HepG2 (cell line): ENCODE results near the gene MAST1. TPM values are rescaled to one million over a fixed set of nuclear protein-coding genes. Genes with fewer than 3 reads are reported as not detected.
A peak's percentile ranks its signal among the peaks of the same experiment; 100 is the strongest.

ENCODE experiments used
- ATAC-seq: fragments of 200-7000 bp; cut with Tn5 transposase; 3 replicates; pipeline ENCODE4 v1.9.1; 2020; ENCODE audit warnings: mild to moderate bottlenecking, moderate library complexity
- BruUV-seq: library from RNA; stranded (reverse); fragments of 400-500 nt; replicated peaks from 2 replicates; lab custom pipeline; 2021; lab: Mats Ljungman, UMichigan
- CTCF ChIA-PET: fragments of 300-600 bp; formaldehyde crosslinking; extraction: SDS; loops from one replicate; lab custom pipeline; 2021; ENCODE audit warnings: low total read pairs, inconsistent platforms, low intra/inter-chr PET ratio; lab: Yijun Ruan, JAX
- POLR2A ChIA-PET: fragments of 350-600 bp; sonication (Branson Sonifier 250); formaldehyde crosslinking; loops from one replicate; lab custom pipeline; 2020; ENCODE audit warnings: antibody characterized with exemption, inconsistent platforms; lab: Yijun Ruan, JAX
- DNase-seq: peaks from one replicate; pipeline ENCODE4 v3.0.0-alpha.2; 2015; ENCODE audit warnings: low spot score
- FAIRE-seq: peaks from 3 replicates; lab custom pipeline; 2011; peaks lifted over from hg19 to GRCh38; lab: Jason Lieb, UNC
- H2AFZ ChIP-seq: one replicate; pipeline ENCODE4 v1.6.1; 2011; ENCODE audit warnings: low read length, inconsistent platforms
- H3K27ac ChIP-seq: fragments of 300-600 bp; 3 replicates; pipeline ENCODE4 v1.8.0; 2011; ENCODE audit warnings: mixed run types, mild to moderate bottlenecking, mixed read lengths, low read length, inconsistent platforms; ENCODE audit not compliant: insufficient read depth; ENCODE audit errors: extremely low read length
- H3K27me3 ChIP-seq, 2 experiments: fragments of 200-600 bp in 1 of 2; 2 replicates in 1 of 2; 3 replicates in 1 of 2; pipeline versions ENCODE4 v1.6.0 to v1.8.0; 2011; ENCODE audit warnings: low read length in 2 of 2, mild to moderate bottlenecking in 2 of 2, moderate library complexity in 2 of 2, inconsistent platforms in 1 of 2; ENCODE audit not compliant: insufficient read depth in 2 of 2, control insufficient read depth in 1 of 2
- H3K36me3 ChIP-seq, 2 experiments: fragments of 200-600 bp in 1 of 2; replicated peaks in 1 of 2; 2 replicates in 1 of 2; 3 replicates in 1 of 2; pipeline versions ENCODE4 v1.5.1 to v1.8.0; 2011; ENCODE audit warnings: low read length in 2 of 2, inconsistent platforms in 1 of 2; ENCODE audit not compliant: insufficient read depth in 2 of 2, control insufficient read depth in 1 of 2
- H3K4me1 ChIP-seq: 2 replicates; pipeline ENCODE4 v1.5.1; 2012; ENCODE audit warnings: low read length, inconsistent platforms; ENCODE audit not compliant: insufficient read depth
- H3K4me2 ChIP-seq: 2 replicates; pipeline ENCODE4 v1.6.0; 2011; ENCODE audit warnings: low read depth, low read length, inconsistent platforms
- H3K4me3 ChIP-seq, 3 experiments: fragments of 200-600 bp in 1 of 3; sonication (generic), shearing (Covaris generic) in 1 of 3; replicated peaks in 1 of 3; 2 replicates each; pipeline ENCODE4 v1.5.1; 2011 to 2016; ENCODE audit warnings: low read length in 3 of 3, inconsistent platforms in 2 of 3, low read depth in 2 of 3, mild to moderate bottlenecking in 2 of 3, control low read depth in 1 of 3, mixed read lengths in 1 of 3; ENCODE audit not compliant: insufficient read depth in 1 of 3
- H3K79me2 ChIP-seq: one replicate; pipeline ENCODE4 v1.6.1; 2011; ENCODE audit warnings: low read length, inconsistent platforms; ENCODE audit not compliant: insufficient read depth
- H3K9ac ChIP-seq: 2 replicates; pipeline ENCODE4 v1.6.0; 2011; ENCODE audit warnings: mild to moderate bottlenecking, low read depth, low read length, inconsistent platforms; ENCODE audit not compliant: insufficient read depth
- H3K9me3 ChIP-seq: 2 replicates; pipeline ENCODE4 v1.5.1; 2012; ENCODE audit warnings: mild to moderate bottlenecking, low read length
- H4K20me1 ChIP-seq: 2 replicates; pipeline ENCODE4 v1.6.0; 2011; ENCODE audit warnings: inconsistent platforms, mild to moderate bottlenecking, low read length, moderate library complexity; ENCODE audit not compliant: insufficient read depth
- ERF ChIP-seq: IDR thresholded peaks from 2 replicates; pipeline ENCODE4 v1.6.1; 2018; ENCODE audit warnings: missing biosample characterization, missing genetic modification reagents
- HMG20B ChIP-seq: conservative IDR thresholded peaks from 2 replicates; pipeline ENCODE4 v1.6.1; 2016; ENCODE audit warnings: missing genetic modification reagents, missing compliant biosample characterization
- KDM2A ChIP-seq: sonication (generic); formaldehyde crosslinking; IDR thresholded peaks from 2 replicates; pipeline ENCODE4 v1.4.0; 2020; ENCODE audit warnings: low read depth, missing genetic modification reagents, borderline replicate concordance
- KDM3A ChIP-seq: IDR thresholded peaks from 2 replicates; pipeline ENCODE4 v1.6.1; 2018; ENCODE audit warnings: low read depth, missing compliant biosample characterization
- KLF6 ChIP-seq: IDR thresholded peaks from 2 replicates; pipeline ENCODE4 v1.8.0; 2016; ENCODE audit warnings: missing biosample characterization, missing genetic modification reagents
- SIX1 ChIP-seq: sonication (generic); formaldehyde crosslinking; IDR thresholded peaks from 2 replicates; pipeline ENCODE4 v1.4.0; 2020; ENCODE audit warnings: missing genetic modification reagents, borderline replicate concordance
- SP4 ChIP-seq: sonication (generic); formaldehyde crosslinking; IDR thresholded peaks from 2 replicates; pipeline ENCODE4 v1.8.1; 2023; ENCODE audit warnings: mild to moderate bottlenecking, missing genetic modification reagents
- ZBTB7B ChIP-seq: sonication (generic); formaldehyde crosslinking; IDR thresholded peaks from 2 replicates; pipeline ENCODE4 v1.4.0; 2020; ENCODE audit warnings: missing genetic modification reagents
- ZNF12 ChIP-seq: sonication (generic); formaldehyde crosslinking; IDR thresholded peaks from 2 replicates; pipeline ENCODE4 v1.5.0; 2020; ENCODE audit warnings: missing genetic modification reagents
- ZNF773 ChIP-seq: sonication (generic); formaldehyde crosslinking; IDR thresholded peaks from 2 replicates; pipeline ENCODE4 v1.4.0; 2020; ENCODE audit warnings: missing genetic modification reagents, borderline replicate concordance
- WGBS: methylation state at CpG from one replicate; pipeline ENCODE4 v1.1.6; 2017; ENCODE audit warnings: low lambda C conversion rate; 5-methylcytosine and 5-hydroxymethylcytosine counted together
- in situ Hi-C: cut with HindIII; loops from 2 replicates; pipeline ENCODE4 v1.10.0; 2017; ENCODE audit warnings: low pct_unique_long_range_greater_than_20kb; ENCODE audit not compliant: extremely low pct_ligation_motif_present
- intact Hi-C: fragments of 100-400 bp; cut with micrococcal nuclease; formaldehyde crosslinking; loops from one replicate; pipeline ENCODE4 v1.10.0; 2022; ENCODE audit not compliant: unreplicated experiment
- polyA plus RNA-seq, 8 experiments: library from polyadenylated mRNA; depleted of rRNA in 3 of 8; stranded (reverse) in 7 of 8; unstranded in 1 of 8; fragments of >200 nt; fragmentation: Illumina TruSeq in 4 of 8; extraction: Trizol in 4 of 8; gene quantifications; 2 replicates each; pipeline versions ENCODE4 v1.2.1 to v1.2.3, GENCODE V29; 2011 to 2016; ENCODE audit warnings: low read depth in 4 of 8, missing spikeins in 1 of 8, mixed read lengths in 1 of 8; ENCODE audit not compliant: insufficient read depth in 1 of 8
- total RNA-seq, 5 experiments: library from RNA; depleted of rRNA; stranded (reverse); fragments of >200 nt; fragmentation: Illumina TruSeq; extraction: Trizol; gene quantifications; 2 replicates each; pipeline ENCODE4 v1.2.3, GENCODE V29; 2016; ENCODE audit warnings: low read depth in 1 of 5
- TF ChIP-seq, protein P1 (sequence below): sonication (generic); IDR thresholded peaks from 2 replicates; pipeline ENCODE4 v1.6.1; 2016; ENCODE audit warnings: low read depth, borderline replicate concordance
- TF ChIP-seq, protein P2 (sequence below): IDR thresholded peaks from 2 replicates; pipeline ENCODE4 v1.6.1; 2016; ENCODE audit warnings: missing genetic modification reagents, missing compliant biosample characterization
- TF ChIP-seq, protein P3 (sequence below): IDR thresholded peaks from 2 replicates; pipeline ENCODE4 v1.6.1; 2016; ENCODE audit warnings: missing biosample characterization, missing genetic modification reagents, low read depth
- TF ChIP-seq, protein P4 (sequence below): sonication (generic); formaldehyde crosslinking; IDR thresholded peaks from 2 replicates; pipeline ENCODE4 v1.8.0; 2023; ENCODE audit warnings: mild to moderate bottlenecking, missing genetic modification reagents
- TF ChIP-seq, protein P5 (sequence below): IDR thresholded peaks from 2 replicates; pipeline ENCODE4 v1.6.1; 2016; ENCODE audit warnings: mild to moderate bottlenecking
- TF ChIP-seq, protein P6 (sequence below): IDR thresholded peaks from 2 replicates; pipeline ENCODE4 v1.6.1; 2016

The MAST1 gene
- total and polyA plus RNA-seq, 2 of the 13 experiments (the other 11 are each of a cell fraction or from before 2014, with no cell fraction given) = 0.73 to 4.7 TPM

DNA sequence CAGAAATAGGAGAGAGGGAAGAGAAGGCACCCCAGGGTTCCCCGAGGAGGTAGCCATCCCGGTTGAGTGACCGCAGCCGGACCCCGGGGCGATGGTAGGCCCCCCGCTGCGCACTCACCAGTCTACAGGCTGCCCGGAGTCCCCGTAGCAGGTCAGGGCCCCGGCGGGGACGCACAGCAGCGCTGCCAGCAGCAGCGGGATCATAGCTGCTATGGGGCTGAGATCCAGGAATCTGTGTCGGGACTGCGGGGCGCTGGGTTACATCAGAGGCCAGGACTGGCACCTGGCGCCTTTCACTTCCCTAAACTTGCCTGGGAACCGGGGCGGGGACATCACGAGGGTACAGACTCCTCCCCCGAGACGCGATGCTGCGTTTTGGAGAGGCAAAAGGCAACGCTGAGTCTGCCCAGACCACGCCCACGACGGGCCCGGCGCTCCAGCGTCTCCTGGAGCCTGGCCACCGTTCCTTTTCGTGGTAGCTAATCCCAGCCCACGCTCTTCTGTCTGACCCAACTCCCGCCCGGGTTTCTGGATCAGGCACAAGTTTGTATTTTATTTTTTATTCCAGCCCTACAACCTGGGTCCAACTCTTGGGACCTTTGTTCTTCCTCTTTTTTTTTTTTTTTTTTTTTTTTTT is 43.0 kb downstream of the MAST1 start, which contains the start of gene DNASE2:
Gene DNASE2 (minus strand): TSS at position 278 of the 637 bp plus-strand sequence. CDS start 74 bp downstream, at position 204.
- peak within 1 kb of the TSS; percentile 7 for H2AFZ ChIP-seq
- in situ Hi-C loops (no loop called here), intact Hi-C loops (no loop called here)
- no TSS peak for BruUV-seq
- ATAC-seq (peak; percentile 65), FAIRE-seq (no peak), DNase-seq (peak; percentile 61)
- WGBS = 36% methylated on average over 12 of the region's 38 CpGs
- no peaks in the 10 kb centered on the region for H3K36me3 ChIP-seq
- ChIA-PET CTCF (interaction anchor here (1.1 kb wide), 1 partner anchor 84 kb away, joined by 3 read pairs; no protein-coding TSS in a partner anchor), POLR2A (interaction anchor here (1.0 to 5.0 kb wide), 4 partner anchors 10 to 65 kb away, joined by 3 to 24 read pairs (median 8); partner anchors contain the start of gene GCDH)
- H3K9me3 ChIP-seq = peaks cover 13% of the 10 kb centered on the region
- no peaks in the 10 kb centered on the region for H4K20me1 ChIP-seq
- H3K9ac ChIP-seq = peak within 1 kb of the TSS; percentile 56
- peaks cover 0 to 6% of the 10 kb centered on the region in 2 experiments; a peak in 2 of 5 replicates for H3K27me3 ChIP-seq
- H3K4me1 ChIP-seq = peaks cover 22% of the 10 kb centered on the region
- H3K4me2 ChIP-seq = peak within 1 kb of the TSS; percentile 77
- H3K4me3 ChIP-seq = peak within 1 kb of the TSS; percentile 51 to 74 (median 60); a peak in 5 of 6 replicates
- no peaks in the 10 kb centered on the region for H3K79me2 ChIP-seq
- H3K27ac ChIP-seq = no peak within 1 kb of the TSS
- TF ChIP-seq, protein P1, sequence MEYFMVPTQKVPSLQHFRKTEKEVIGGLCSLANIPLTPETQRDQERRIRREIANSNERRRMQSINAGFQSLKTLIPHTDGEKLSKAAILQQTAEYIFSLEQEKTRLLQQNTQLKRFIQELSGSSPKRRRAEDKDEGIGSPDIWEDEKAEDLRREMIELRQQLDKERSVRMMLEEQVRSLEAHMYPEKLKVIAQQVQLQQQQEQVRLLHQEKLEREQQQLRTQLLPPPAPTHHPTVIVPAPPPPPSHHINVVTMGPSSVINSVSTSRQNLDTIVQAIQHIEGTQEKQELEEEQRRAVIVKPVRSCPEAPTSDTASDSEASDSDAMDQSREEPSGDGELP = no peak
- TF ChIP-seq KDM3A (no peak), ZNF773 (CRISPR knock-in tag) (no peak), KDM2A (CRISPR knock-in tag) (peak; percentile 38; the same call in 1 of the 2 replicates), KLF6 (CRISPR knock-in tag) (0 out of 2 replicates have a peak, but pooled peaks have one; percentile 34), HMG20B (no peak), ERF (peak; percentile 47; the same call in 1 of the 2 replicates), SP4 (CRISPR knock-in tag) (0 out of 2 replicates have a peak, but pooled peaks have one; percentile 27), ZNF12 (CRISPR knock-in tag) (no peak), ZBTB7B (CRISPR knock-in tag) (0 out of 2 replicates have a peak, but pooled peaks have one; percentile 28), SIX1 (CRISPR knock-in tag) (no peak)
- TF ChIP-seq, protein P2, sequence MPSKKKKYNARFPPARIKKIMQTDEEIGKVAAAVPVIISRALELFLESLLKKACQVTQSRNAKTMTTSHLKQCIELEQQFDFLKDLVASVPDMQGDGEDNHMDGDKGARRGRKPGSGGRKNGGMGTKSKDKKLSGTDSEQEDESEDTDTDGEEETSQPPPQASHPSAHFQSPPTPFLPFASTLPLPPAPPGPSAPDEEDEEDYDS (CRISPR knock-in tag) = 0 out of 2 replicates have a peak, but pooled peaks have one; percentile 25
- TF ChIP-seq, protein P3, sequence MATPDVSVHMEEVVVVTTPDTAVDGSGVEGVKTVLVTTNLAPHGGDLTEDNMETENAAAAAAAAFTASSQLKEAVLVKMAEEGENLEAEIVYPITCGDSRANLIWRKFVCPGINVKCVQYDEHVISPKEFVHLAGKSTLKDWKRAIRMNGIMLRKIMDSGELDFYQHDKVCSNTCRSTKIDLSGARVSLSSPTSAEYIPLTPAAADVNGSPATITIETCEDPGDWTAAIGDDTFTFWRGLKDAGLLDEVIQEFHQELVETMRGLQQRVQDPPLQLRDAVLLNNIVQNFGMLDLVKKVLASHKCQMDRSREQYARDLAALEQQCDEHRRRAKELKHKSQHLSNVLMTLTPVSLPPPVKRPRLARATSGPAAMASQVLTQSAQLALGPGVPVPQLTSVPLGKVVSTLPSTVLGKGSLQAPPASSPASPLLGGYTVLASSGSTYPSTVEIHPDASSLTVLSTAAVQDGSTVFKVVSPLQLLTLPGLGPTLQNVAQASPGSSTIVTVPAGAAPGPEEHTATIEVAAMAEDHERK (CRISPR knock-in tag) = no peak
- TF ChIP-seq, protein P4, sequence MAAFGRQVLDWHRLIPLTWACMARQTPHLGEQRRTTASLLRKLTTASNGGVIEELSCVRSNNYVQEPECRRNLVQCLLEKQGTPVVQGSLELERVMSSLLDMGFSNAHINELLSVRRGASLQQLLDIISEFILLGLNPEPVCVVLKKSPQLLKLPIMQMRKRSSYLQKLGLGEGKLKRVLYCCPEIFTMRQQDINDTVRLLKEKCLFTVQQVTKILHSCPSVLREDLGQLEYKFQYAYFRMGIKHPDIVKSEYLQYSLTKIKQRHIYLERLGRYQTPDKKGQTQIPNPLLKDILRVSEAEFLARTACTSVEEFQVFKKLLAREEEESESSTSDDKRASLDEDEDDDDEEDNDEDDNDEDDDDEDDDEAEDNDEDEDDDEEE (CRISPR knock-in tag) = no peak
- TF ChIP-seq, protein P5, sequence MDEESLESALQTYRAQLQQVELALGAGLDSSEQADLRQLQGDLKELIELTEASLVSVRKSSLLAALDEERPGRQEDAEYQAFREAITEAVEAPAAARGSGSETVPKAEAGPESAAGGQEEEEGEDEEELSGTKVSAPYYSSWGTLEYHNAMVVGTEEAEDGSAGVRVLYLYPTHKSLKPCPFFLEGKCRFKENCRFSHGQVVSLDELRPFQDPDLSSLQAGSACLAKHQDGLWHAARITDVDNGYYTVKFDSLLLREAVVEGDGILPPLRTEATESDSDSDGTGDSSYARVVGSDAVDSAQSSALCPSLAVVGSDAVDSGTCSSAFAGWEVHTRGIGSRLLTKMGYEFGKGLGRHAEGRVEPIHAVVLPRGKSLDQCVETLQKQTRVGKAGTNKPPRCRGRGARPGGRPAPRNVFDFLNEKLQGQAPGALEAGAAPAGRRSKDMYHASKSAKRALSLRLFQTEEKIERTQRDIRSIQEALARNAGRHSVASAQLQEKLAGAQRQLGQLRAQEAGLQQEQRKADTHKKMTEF (CRISPR knock-in tag) = no peak
- TF ChIP-seq, protein P6, sequence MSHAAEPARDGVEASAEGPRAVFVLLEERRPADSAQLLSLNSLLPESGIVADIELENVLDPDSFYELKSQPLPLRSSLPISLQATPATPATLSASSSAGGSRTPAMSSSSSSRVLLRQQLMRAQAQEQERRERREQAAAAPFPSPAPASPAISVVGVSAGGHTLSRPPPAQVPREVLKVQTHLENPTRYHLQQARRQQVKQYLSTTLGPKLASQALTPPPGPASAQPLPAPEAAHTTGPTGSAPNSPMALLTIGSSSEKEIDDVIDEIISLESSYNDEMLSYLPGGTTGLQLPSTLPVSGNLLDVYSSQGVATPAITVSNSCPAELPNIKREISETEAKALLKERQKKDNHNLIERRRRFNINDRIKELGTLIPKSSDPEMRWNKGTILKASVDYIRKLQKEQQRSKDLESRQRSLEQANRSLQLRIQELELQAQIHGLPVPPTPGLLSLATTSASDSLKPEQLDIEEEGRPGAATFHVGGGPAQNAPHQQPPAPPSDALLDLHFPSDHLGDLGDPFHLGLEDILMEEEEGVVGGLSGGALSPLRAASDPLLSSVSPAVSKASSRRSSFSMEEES (CRISPR knock-in tag) = no peak
